Activated naive CD4-positive, alpha-beta T cell (primary cell): ENCODE measurements around the gene NPS.

Experiments
- DNase-seq, 4 experiments: peaks; one replicate each; lab custom pipeline; 2025; lab: John Stamatoyannopoulos, UW

Gene NPS

GRCh38 chr10:127549009-127549408 is at the start of gene NPS:
NPS (plus strand) TSS chr10:127549309; CDS start chr10:127549369, 60 bp downstream.
- no peak for DNase-seq

- DNase-seq: no peak
Observed at GRCh38 chr10:127500127-127500526, 49.0 kb upstream of the NPS start.

- DNase-seq: no peak
Observed at GRCh38 chr10:127506094-127506493, 43.0 kb upstream of the NPS start.

- no peak for DNase-seq
Observed at GRCh38 chr10:127522298-127522697, 26.8 kb upstream of the NPS start.

- DNase-seq: no peak
Observed at GRCh38 chr10:127523476-127523875, 25.6 kb upstream of the NPS start.

- no peak for DNase-seq
Observed at GRCh38 chr10:127524229-127524628, 24.9 kb upstream of the NPS start.

- no peak for DNase-seq
Observed at GRCh38 chr10:127524908-127525665, 24.0 kb upstream of the NPS start.

GRCh38 chr10:127525686-127526085 is 23.4 kb upstream of the NPS start:
- no peak for DNase-seq

GRCh38 chr10:127526161-127526560 is 22.9 kb upstream of the NPS start:
- no peak for DNase-seq

- no peak for DNase-seq
Observed at GRCh38 chr10:127527320-127527719, 21.8 kb upstream of the NPS start.

- DNase-seq: no peak
Observed at GRCh38 chr10:127527891-127528290, 21.2 kb upstream of the NPS start.

GRCh38 chr10:127532193-127532592 is 16.9 kb upstream of the NPS start:
- no peak for DNase-seq

- DNase-seq: no peak
Observed at GRCh38 chr10:127532659-127533058, 16.4 kb upstream of the NPS start.

GRCh38 chr10:127534074-127534473 is 15.0 kb upstream of the NPS start:
- no peak for DNase-seq

GRCh38 chr10:127534496-127534895 is 14.6 kb upstream of the NPS start:
- no peak for DNase-seq

- DNase-seq: no peak
Observed at GRCh38 chr10:127535802-127536515, 13.2 kb upstream of the NPS start.

GRCh38 chr10:127536972-127537760 is 11.9 kb upstream of the NPS start:
- no peak for DNase-seq

GRCh38 chr10:127537924-127538323 is 11.2 kb upstream of the NPS start:
- no peak for DNase-seq

GRCh38 chr10:127548022-127548421 is 1.1 kb upstream of the NPS start:
- DNase-seq: no peak

- DNase-seq: no peak
Observed at GRCh38 chr10:127550861-127551260, 1.8 kb downstream of the NPS start.

- DNase-seq: no peak
Observed at GRCh38 chr10:127552446-127552845, 3.3 kb downstream of the NPS start.

- DNase-seq: no peak
Observed at GRCh38 chr10:127553417-127553816, 4.3 kb downstream of the NPS start.

GRCh38 chr10:127556916-127557315 is 7.8 kb downstream of the NPS start:
- no peak for DNase-seq
